Measurements from ENCODE around the gene TAS1R1.

GRCh38 chr1:6597777-6598131, 42.6 kb downstream of the TAS1R1 start:
- no peak for TF ChIP-seq CREB3 (tag; conservative IDR thresholded peaks at IDR 0.05; ENCODE audit: low read depth)
- no peak for TF ChIP-seq ZNF263 (CRISPR knock-in tag; IDR thresholded peaks at IDR 0.05; ENCODE audit: borderline replicate concordance)
- TF ChIP-seq POLR2AphosphoS5 (IDR thresholded peaks at IDR 0.05; ENCODE audit: control insufficient read depth, insufficient read depth, low read depth, low read length) = no peak
- TF ChIP-seq TEAD4 (IDR thresholded peaks at IDR 0.05; ENCODE audit: low read length) = no peak
- no peak for TF ChIP-seq TEAD4 (CRISPR knock-in tag; IDR thresholded peaks at IDR 0.05; ENCODE audit: borderline replicate concordance)
- no peak for TF ChIP-seq ZNF384 (IDR thresholded peaks at IDR 0.05; ENCODE audit: low read depth, low read length)
- no peak for TF ChIP-seq POLR2A (conservative IDR thresholded peaks at IDR 0.05)
- TF ChIP-seq CHD4 (IDR thresholded peaks at IDR 0.05; ENCODE audit: insufficient read depth, insufficient replicate concordance, low read depth, low read length, poor library complexity, severe bottlenecking) = no peak
- no peak for TF ChIP-seq XRCC5 (IDR thresholded peaks at IDR 0.05; ENCODE audit: low read depth, low read length)
- no peak for TF ChIP-seq SIN3A (IDR thresholded peaks at IDR 0.05; ENCODE audit: borderline replicate concordance in 2 of 2, control insufficient read depth in 1 of 2, low read depth in 2 of 2, low read length in 2 of 2)
- no peak for TF ChIP-seq EZH2 (IDR thresholded peaks at IDR 0.05; ENCODE audit: borderline replicate concordance, low read depth, low read length)
- TF ChIP-seq SMC3 (conservative IDR thresholded peaks at IDR 0.05; ENCODE audit: insufficient read depth, low read depth, low read length) = no peak
- TF ChIP-seq, protein P1, sequence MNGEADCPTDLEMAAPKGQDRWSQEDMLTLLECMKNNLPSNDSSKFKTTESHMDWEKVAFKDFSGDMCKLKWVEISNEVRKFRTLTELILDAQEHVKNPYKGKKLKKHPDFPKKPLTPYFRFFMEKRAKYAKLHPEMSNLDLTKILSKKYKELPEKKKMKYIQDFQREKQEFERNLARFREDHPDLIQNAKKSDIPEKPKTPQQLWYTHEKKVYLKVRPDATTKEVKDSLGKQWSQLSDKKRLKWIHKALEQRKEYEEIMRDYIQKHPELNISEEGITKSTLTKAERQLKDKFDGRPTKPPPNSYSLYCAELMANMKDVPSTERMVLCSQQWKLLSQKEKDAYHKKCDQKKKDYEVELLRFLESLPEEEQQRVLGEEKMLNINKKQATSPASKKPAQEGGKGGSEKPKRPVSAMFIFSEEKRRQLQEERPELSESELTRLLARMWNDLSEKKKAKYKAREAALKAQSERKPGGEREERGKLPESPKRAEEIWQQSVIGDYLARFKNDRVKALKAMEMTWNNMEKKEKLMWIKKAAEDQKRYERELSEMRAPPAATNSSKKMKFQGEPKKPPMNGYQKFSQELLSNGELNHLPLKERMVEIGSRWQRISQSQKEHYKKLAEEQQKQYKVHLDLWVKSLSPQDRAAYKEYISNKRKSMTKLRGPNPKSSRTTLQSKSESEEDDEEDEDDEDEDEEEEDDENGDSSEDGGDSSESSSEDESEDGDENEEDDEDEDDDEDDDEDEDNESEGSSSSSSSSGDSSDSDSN (IDR thresholded peaks at IDR 0.05; ENCODE audit: borderline replicate concordance in 1 of 2, low read depth in 2 of 2, low read length in 2 of 2) = no peak
